Gastrocnemius medialis (tissue), 4 donors: ENCODE data around the gene CARD14. TPM values are rescaled to one million over a fixed set of nuclear protein-coding genes. Genes with fewer than 3 reads are reported as not detected.
A peak's percentile ranks its signal among the peaks of the same experiment; 100 is the strongest.

ENCODE experiments used
- ATAC-seq, 2 donors: fragments of 150-250 bp; one replicate each; pipeline ENCODE4 v1.9.1; 2016
- DNase-seq, 2 donors: peaks; one replicate each; pipeline ENCODE4 v3.0.0-alpha.2; 2019
- H3K27ac ChIP-seq, 4 donors: fragments of 200-600 bp; sonication (generic); 1 replicate in 1 of 4; 2 replicates in 3 of 4; pipeline ENCODE4 v1.5.1; 2016 to 2018; ENCODE audit warnings: mild to moderate bottlenecking in 2 of 4, moderate library complexity in 1 of 4
- H3K27me3 ChIP-seq, 3 donors: fragments of 200-600 bp; sonication (generic) in 2 of 3; 1 replicate in 1 of 3; 2 replicates in 2 of 3; pipeline versions ENCODE4 v1.5.1 to v1.6.0; 2016 to 2019; ENCODE audit warnings: mild to moderate bottlenecking in 1 of 3, moderate library complexity in 1 of 3
- H3K36me3 ChIP-seq, 2 donors: fragments of 200-600 bp; sonication (generic) in 1 of 2; one replicate each; pipeline ENCODE4 v1.5.1; 2017 to 2018
- H3K4me1 ChIP-seq, 2 donors: fragments of 200-600 bp; sonication (generic) in 1 of 2; one replicate each; pipeline ENCODE4 v1.5.1; 2016 to 2017; ENCODE audit warnings: mild to moderate bottlenecking in 2 of 2
- H3K4me3 ChIP-seq, 4 donors: fragments of 200-600 bp; sonication (generic) in 3 of 4; 1 replicate in 1 of 4; 2 replicates in 3 of 4; pipeline ENCODE4 v1.5.1; 2016 to 2019; ENCODE audit warnings: mild to moderate bottlenecking in 2 of 4
- H3K9me3 ChIP-seq, 3 donors: fragments of 200-600 bp; sonication (generic) in 2 of 3; 1 replicate in 1 of 3; 2 replicates in 2 of 3; pipeline ENCODE4 v1.5.1; 2016 to 2019
- POLR2A ChIP-seq, 2 donors: fragments of 450-650 bp; IDR thresholded peaks; one replicate each; pipeline ENCODE4 v1.6.1; 2017; ENCODE audit warnings: antibody characterized with exemption in 2 of 2, mild to moderate bottlenecking in 2 of 2, moderate library complexity in 2 of 2
- in situ Hi-C, 4 donors: fragments of 200-750 bp; cut with MboI; loops; one replicate each; pipeline versions ENCODE4 v1.15.0 to v1.8.0; 2017; ENCODE audit warnings: low sequenced_read_pairs in 4 of 4
- intact Hi-C: fragments of 100-400 bp; cut with DNase I; formaldehyde crosslinking; loops from one replicate; pipeline ENCODE4 v1.15.1; 2023; ENCODE audit warnings: low total_unique reads
- total RNA-seq, 4 donors: library from RNA; depleted of rRNA; stranded (reverse); fragments of >200 nt; gene quantifications; one replicate each; pipeline versions ENCODE4 v1.1.0 to v1.2.3, GENCODE V29; 2016
- TF ChIP-seq, protein P1 (sequence below), 5 experiments: fragments of 450-650 bp in 3 of 5; fragments of 200-600 bp in 2 of 5; sonication (generic) in 2 of 5; IDR thresholded peaks in 4 of 5; conservative IDR thresholded peaks in 1 of 5; 1 replicate in 4 of 5; 2 replicates in 1 of 5; pipeline ENCODE4 v1.5.1; 2016 to 2019; ENCODE audit warnings: antibody characterized with exemption in 5 of 5, mild to moderate bottlenecking in 3 of 5, moderate library complexity in 3 of 5

The CARD14 gene
- total RNA-seq, 4 donors from 2014 or later: not detected

DNA sequence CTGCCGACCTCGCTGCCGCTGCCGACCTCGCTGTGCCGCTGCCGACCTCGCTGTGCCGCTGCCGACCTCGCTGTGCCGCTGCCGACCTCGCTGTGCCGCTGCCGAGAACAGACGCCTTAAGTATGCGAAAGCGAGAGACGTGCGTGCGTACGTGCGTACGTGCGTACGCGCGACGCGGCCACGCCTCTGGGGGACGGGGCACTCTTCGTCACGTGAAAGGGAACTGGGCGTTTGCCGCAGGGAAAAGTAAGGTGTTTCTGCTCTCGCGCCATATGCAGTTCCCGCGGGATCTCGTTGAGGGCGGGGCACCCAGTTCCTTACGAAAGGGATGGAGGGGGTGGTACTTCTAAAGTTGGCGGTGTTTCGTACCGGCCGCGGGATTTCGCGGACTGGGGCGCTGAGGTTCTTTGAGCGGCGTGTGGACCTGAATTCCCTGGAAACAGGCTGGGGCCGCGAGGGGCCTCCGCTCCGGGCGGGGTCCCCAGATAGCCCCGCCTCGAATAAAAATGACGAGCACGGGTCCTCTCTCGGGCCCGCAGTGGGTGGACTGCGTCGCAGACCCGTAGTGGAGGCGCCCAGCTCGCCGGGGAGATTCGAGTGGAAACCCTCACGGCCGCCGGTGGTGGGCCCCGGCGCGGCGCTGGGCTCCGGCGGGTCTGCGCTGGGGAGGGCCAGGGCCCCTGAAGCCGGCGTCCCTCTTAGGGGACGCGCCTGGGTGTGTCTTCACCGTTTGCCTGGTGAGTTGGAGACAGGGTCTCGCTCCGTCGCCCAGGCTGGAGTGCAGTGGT is 22.6 kb upstream of the CARD14 start, which contains the start of gene EIF4A3:
TSS of gene EIF4A3 (minus strand) at position 94 of the 788 bp plus-strand sequence. CDS start 167 bp downstream, outside the sequence.
- TF ChIP-seq, protein P1, sequence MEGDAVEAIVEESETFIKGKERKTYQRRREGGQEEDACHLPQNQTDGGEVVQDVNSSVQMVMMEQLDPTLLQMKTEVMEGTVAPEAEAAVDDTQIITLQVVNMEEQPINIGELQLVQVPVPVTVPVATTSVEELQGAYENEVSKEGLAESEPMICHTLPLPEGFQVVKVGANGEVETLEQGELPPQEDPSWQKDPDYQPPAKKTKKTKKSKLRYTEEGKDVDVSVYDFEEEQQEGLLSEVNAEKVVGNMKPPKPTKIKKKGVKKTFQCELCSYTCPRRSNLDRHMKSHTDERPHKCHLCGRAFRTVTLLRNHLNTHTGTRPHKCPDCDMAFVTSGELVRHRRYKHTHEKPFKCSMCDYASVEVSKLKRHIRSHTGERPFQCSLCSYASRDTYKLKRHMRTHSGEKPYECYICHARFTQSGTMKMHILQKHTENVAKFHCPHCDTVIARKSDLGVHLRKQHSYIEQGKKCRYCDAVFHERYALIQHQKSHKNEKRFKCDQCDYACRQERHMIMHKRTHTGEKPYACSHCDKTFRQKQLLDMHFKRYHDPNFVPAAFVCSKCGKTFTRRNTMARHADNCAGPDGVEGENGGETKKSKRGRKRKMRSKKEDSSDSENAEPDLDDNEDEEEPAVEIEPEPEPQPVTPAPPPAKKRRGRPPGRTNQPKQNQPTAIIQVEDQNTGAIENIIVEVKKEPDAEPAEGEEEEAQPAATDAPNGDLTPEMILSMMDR (IDR thresholded peaks at IDR 0.05 in 4 of 5, conservative IDR thresholded peaks at IDR 0.05 in 1 of 5): no peak
- peak; percentile 93 to 94 for TF ChIP-seq POLR2A (IDR thresholded peaks at IDR 0.05)
- peaks cover 15 to 16% of the 10 kb centered on the region in 2 donors for H3K4me1 ChIP-seq
- no peaks in the 10 kb centered on the region for H3K27me3 ChIP-seq
- H3K9me3 ChIP-seq: no peaks in the 10 kb centered on the region
- H3K27ac ChIP-seq: peak within 1 kb of the TSS; percentile 95 to 98 (median 97)
- DNase-seq: peak; percentile 97 to 98
- peak within 1 kb of the TSS; percentile 88 to 95 (median 90) for H3K4me3 ChIP-seq
- in situ Hi-C loops: no loop called here
- H3K36me3 ChIP-seq: peaks cover 0 to 18% of the 10 kb centered on the region in 2 donors
- intact Hi-C loops: loop anchor here (1.0 to 5.0 kb wide), 5 partner anchors 46 to 215 kb away; partner anchors contain the start of genes GAA and RNF213
- peak; percentile 98 to 99 for ATAC-seq

DNA sequence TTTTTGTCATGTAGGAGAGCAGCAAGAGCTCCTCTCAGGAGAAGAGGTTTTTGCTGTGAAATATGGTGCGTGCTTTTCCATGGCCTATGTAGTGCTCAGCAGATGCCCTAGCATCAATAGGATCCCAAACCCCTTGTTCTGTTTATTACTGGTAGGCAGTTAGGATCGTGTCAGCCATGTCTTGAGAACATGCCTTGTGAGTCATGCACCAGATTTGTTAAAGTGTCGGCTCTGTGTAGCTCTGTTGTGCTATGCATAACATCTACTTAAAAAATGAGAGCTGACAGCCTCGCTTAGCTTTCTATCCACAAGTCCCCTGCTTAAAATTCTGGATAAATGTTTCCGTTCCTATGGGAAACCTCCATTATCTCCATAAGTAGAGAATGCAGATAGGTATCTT is 18.5 kb upstream of the CARD14 start:
- in situ Hi-C loops: no loop called here
- no peaks in the 10 kb centered on the region for H3K9me3 ChIP-seq
- ATAC-seq (no peak), DNase-seq (no peak)
- no peaks in the 10 kb centered on the region for H3K36me3 ChIP-seq
- intact Hi-C loops: no loop called here
- no peak overlapping the region for H3K4me3 ChIP-seq
- H3K4me1 ChIP-seq: peaks cover 0 to 5% of the 10 kb centered on the region in 2 donors
- H3K27me3 ChIP-seq: no peaks in the 10 kb centered on the region
- TF ChIP-seq POLR2A (IDR thresholded peaks at IDR 0.05): no peak
- TF ChIP-seq, protein P1 (IDR thresholded peaks at IDR 0.05 in 4 of 5, conservative IDR thresholded peaks at IDR 0.05 in 1 of 5): no peak
- H3K27ac ChIP-seq: no peak overlapping the region

DNA sequence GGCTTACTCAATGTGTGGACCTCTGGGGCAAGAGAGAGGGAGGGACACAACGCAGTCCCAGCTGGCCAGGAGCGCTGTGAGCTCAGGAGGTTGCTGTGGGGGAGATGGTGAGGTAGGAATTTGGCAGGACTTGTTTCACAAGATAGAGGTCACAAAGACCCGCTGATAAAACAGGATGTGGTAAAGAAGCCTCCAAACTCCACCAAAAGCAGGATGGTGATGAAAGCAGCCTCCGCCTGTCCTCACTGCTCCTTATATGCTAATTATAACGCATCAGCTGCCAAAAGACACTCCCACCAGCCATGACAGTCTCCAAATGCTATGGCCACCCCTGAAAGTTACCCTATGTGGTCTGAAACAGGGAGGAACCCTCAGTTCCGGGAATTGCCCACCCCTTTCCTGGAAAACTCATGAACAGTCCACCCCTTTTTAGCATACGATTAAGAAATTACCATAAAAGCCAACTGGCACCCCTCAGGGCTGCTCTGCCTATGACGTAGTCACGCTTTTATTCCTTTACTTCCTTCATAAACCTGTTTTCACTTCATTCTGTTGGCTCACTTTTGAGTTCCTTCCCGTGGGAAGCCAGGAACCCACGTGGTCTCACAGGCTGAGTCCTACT is 17.6 kb upstream of the CARD14 start:
- no peaks in the 10 kb centered on the region for H3K9me3 ChIP-seq
- no peaks in the 10 kb centered on the region for H3K27me3 ChIP-seq
- ATAC-seq (no peak), DNase-seq (no peak)
- no peak overlapping the region for H3K27ac ChIP-seq
- no peaks in the 10 kb centered on the region for H3K36me3 ChIP-seq
- H3K4me3 ChIP-seq: no peak overlapping the region
- intact Hi-C loops (no loop called here), in situ Hi-C loops (no loop called here)
- no peak for TF ChIP-seq POLR2A (IDR thresholded peaks at IDR 0.05)
- TF ChIP-seq, protein P1 (IDR thresholded peaks at IDR 0.05 in 4 of 5, conservative IDR thresholded peaks at IDR 0.05 in 1 of 5): no peak
- peaks cover 0 to 5% of the 10 kb centered on the region in 2 donors for H3K4me1 ChIP-seq

DNA sequence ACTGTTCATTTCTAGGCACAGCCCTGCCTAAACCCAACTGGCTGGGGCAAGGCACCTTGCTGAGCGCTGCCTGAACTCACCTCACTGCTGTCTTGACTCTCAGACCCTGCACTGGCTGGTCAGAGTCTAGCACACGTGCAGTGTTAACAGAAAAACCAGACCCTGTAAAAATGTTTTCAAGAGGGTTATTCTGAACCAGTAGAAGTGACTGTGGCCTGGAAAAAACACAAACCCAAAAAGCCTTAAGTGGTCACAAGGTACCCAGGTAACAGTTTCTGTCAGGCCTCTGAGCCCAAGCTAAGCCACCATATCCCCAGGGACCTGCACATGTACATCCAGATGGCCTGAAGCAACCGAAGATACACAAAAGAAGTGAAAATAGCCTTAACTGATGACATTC is 16.8 kb upstream of the CARD14 start:
- TF ChIP-seq, protein P1 (IDR thresholded peaks at IDR 0.05 in 4 of 5, conservative IDR thresholded peaks at IDR 0.05 in 1 of 5): no peak
- TF ChIP-seq POLR2A (IDR thresholded peaks at IDR 0.05): no peak
- H3K27ac ChIP-seq: no peak overlapping the region
- in situ Hi-C loops: no loop called here
- DNase-seq (no peak), ATAC-seq (no peak)
- no peaks in the 10 kb centered on the region for H3K27me3 ChIP-seq
- H3K4me1 ChIP-seq: peaks cover 0 to 4% of the 10 kb centered on the region in 2 donors
- intact Hi-C loops: no loop called here
- H3K4me3 ChIP-seq: no peak overlapping the region
- H3K9me3 ChIP-seq: no peaks in the 10 kb centered on the region
- H3K36me3 ChIP-seq: no peaks in the 10 kb centered on the region
